Heart left ventricle (tissue), 16 donors: ENCODE results near the gene MICOS13. TPM values are rescaled to one million over a fixed set of nuclear protein-coding genes. Genes with fewer than 3 reads are reported as not detected.

Experiments used
- ATAC-seq, 4 donors: fragments of 200-7000 bp; cut with Tn5 transposase; one replicate each; pipeline ENCODE4 v1.9.1; 2020 to 2022; ENCODE audit warnings: moderate library complexity in 4 of 4, mild to moderate bottlenecking in 3 of 4, moderate number of reproducible peaks in 1 of 4
- DNase-seq, 5 donors: peaks; one replicate each; pipeline ENCODE4 v3.0.0-alpha.2; 2020
- H3K27ac ChIP-seq, 12 donors: fragments of 200-600 bp; sonication (generic) in 4 of 12; one replicate each; pipeline versions ENCODE4 v1.5.0 to v1.8.0; 2016 to 2022; ENCODE audit warnings: mild to moderate bottlenecking in 2 of 12
- H3K27me3 ChIP-seq, 9 donors: fragments of 200-600 bp; sonication (generic) in 2 of 9; one replicate each; pipeline versions ENCODE4 v1.5.1 to v1.8.0; 2016 to 2022; ENCODE audit warnings: mild to moderate bottlenecking in 3 of 9
- H3K36me3 ChIP-seq, 9 donors: fragments of 200-600 bp; sonication (generic) in 2 of 9; one replicate each; pipeline versions ENCODE4 v1.5.0 to v1.8.0; 2018 to 2022; ENCODE audit warnings: mild to moderate bottlenecking in 2 of 9
- H3K4me1 ChIP-seq, 12 donors: fragments of 200-600 bp; sonication (generic) in 4 of 12; one replicate each; pipeline versions ENCODE4 v1.5.0 to v1.8.0; 2016 to 2022; ENCODE audit warnings: mild to moderate bottlenecking in 3 of 12
- H3K4me3 ChIP-seq, 12 donors: fragments of 200-600 bp; sonication (generic) in 4 of 12; one replicate each; pipeline versions ENCODE4 v1.5.0 to v1.8.0; 2017 to 2022; ENCODE audit warnings: mild to moderate bottlenecking in 9 of 12, moderate library complexity in 4 of 12
- H3K9me3 ChIP-seq, 12 donors: fragments of 200-600 bp; sonication (generic) in 4 of 12; one replicate each; pipeline versions ENCODE4 v1.5.0 to v1.8.0; 2016 to 2022; ENCODE audit warnings: mild to moderate bottlenecking in 1 of 12
- CTCF ChIP-seq, 12 donors: fragments of 200-600 bp; sonication (generic) in 4 of 12; IDR thresholded peaks; one replicate each; pipeline versions ENCODE4 v1.5.0 to v1.8.0; 2018 to 2022; ENCODE audit warnings: antibody characterized with exemption in 12 of 12, mild to moderate bottlenecking in 5 of 12
- POLR2A ChIP-seq, 2 donors: fragments of 450-650 bp; IDR thresholded peaks; one replicate each; pipeline ENCODE4 v1.6.1; 2017; ENCODE audit warnings: antibody characterized with exemption in 2 of 2, mild to moderate bottlenecking in 2 of 2, moderate library complexity in 2 of 2
- WGBS, 4 donors: extraction: QIAGEN DNeasy Blood & Tissue Kit in 2 of 4; methylation state at CpG; one replicate each; pipeline versions ENCODE4 v1.1.5 to v1.1.7; 2013 to 2018; 5-methylcytosine and 5-hydroxymethylcytosine counted together
- intact Hi-C, 10 donors: fragments of 100-400 bp; cut with DNase I; formaldehyde crosslinking; loops; one replicate each; pipeline versions ENCODE4 v1.11.1 to v1.14.2; 2022
- polyA plus RNA-seq, 2 donors: library from polyadenylated mRNA; stranded (reverse); fragments of 200-250 nt; gene quantifications; one replicate each; pipeline ENCODE4 v1.2.3, GENCODE V29; 2013
- total RNA-seq, 9 donors: library from RNA; depleted of rRNA in 2 of 9; stranded (reverse); fragments of >200 nt in 2 of 9; fragmentation: NEBNext Ultra II Directional in 3 of 9; extraction: Animal tissue kit (Norgen Biotek cat#: 25700) in 3 of 9; gene quantifications; one replicate each; pipeline versions ENCODE4 v1.1.0 to v1.2.4, GENCODE V29; 2016 to 2023
- donor health status: ischemic (EF 13 %, LVEDD 7.1; RV severe dilation, severe dysfunction).
- donor health status: healthy with polysubstance abuse.
- donor health status: DM: no; HTN: yes; CAD: no.
- donor health status: DM: no; HTN: no; CAD: no.
- donor health status: ischemic (EF 25% LVEDD 6.9; RV normal size, moderate dysfunction).
- donor health status: ischemic (EF 25% LVEDD 5.7; RV mildly dilated, moderate dysfunction).
- donor health status: healthy.
- donor health status: DM: yes; HTN: yes; CAD: no.
- donor health status: ischemic (EF 35%, LVEDD 5.7; RV mildly dilated, moderate dysfunction).
- donor health status: nonischemic (EF 11% LVEDD 7.7; RV severe dilation, severe dysfunction).
- donor health status: DM: yes; HTN: yes; CAD: no.
- donor health status: PGD.
- donor health status: ischemic (EF 29% LVEDD 5.4; RV normal size, mild dysfunction).
- donor health status: nonischemic (EF 23%, LVEDD 6.1; RV moderate dilation, normal function).

MICOS13 gene
- total and polyA plus RNA-seq, 11 donors: 103 to 435 (median 142) TPM

- H3K4me3 ChIP-seq: peak overlapping the region in 11 of 12 donors; percentile 69 to 99 (median 81)
- DNase-seq (no peak), ATAC-seq (no peak)
- no peak for TF ChIP-seq POLR2A (IDR thresholded peaks at IDR 0.05)
- TF ChIP-seq CTCF (IDR thresholded peaks at IDR 0.05): no peak
- H3K36me3 ChIP-seq: peaks cover 0 to 11% (median 3%) of the 10 kb centered on the region in 9 donors
- no peaks in the 10 kb centered on the region for H3K27me3 ChIP-seq
- no peaks in the 10 kb centered on the region for H3K9me3 ChIP-seq
- 64 to 67% (median 65%) methylated on average over 17 of the region's 17 CpGs for WGBS, 4 donors
- peak overlapping the region in 5 of 12 donors; percentile 91 to 96 (median 94) for H3K27ac ChIP-seq
- intact Hi-C loops: loop anchor here in 2 of 10 donors (5.0 to 10.0 kb wide), 4 partner anchors 59 to 1853 kb away; partner anchors contain the start of genes DPP9 (in 1 of the 2), DUS3L (in 1 of the 2), PNPLA6 (in 1 of the 2) and SAFB (in 1 of the 2)
- H3K4me1 ChIP-seq: peaks cover 0 to 27% (median 18%) of the 10 kb centered on the region in 12 donors
Observed at GRCh38 chr19:5681391-5682106, 1.2 kb upstream of the MICOS13 start.

GRCh38 chr19:5680084-5680436 lies 256 bp downstream of the MICOS13 start:
- no peaks in the 10 kb centered on the region for H3K27me3 ChIP-seq
- peak in 2 of 5 donors; percentile 70 to 75 for DNase-seq

GRCh38 chr19:5679289-5680083 lies 830 bp downstream of the MICOS13 start:
- peaks cover 0 to 36% (median 15%) of the 10 kb centered on the region in 12 donors for H3K4me1 ChIP-seq
- 19 to 22% (median 21%) methylated on average over 12 to 26 of the region's 26 CpGs for WGBS, 4 donors
- peak overlapping the region; percentile 61 to 99 (median 78) for H3K4me3 ChIP-seq
- no peak for DNase-seq
- H3K27me3 ChIP-seq: no peaks in the 10 kb centered on the region
- no peak for TF ChIP-seq POLR2A (IDR thresholded peaks at IDR 0.05)
- TF ChIP-seq CTCF (IDR thresholded peaks at IDR 0.05): no peak
- H3K36me3 ChIP-seq: peaks cover 0 to 11% (median 3%) of the 10 kb centered on the region in 9 donors
- no peaks in the 10 kb centered on the region for H3K9me3 ChIP-seq
- intact Hi-C loops: loop anchor here in 6 of 10 donors (1.0 to 10.0 kb wide), 8 partner anchors 41 to 1855 kb away; partner anchors contain the start of genes SAFB (in 3 of the 6), SAFB2 (in 2 of the 6), CATSPERD (in 1 of the 6) and DPP9 (in 1 of the 6)
- peak overlapping the region in 11 of 12 donors; percentile 85 to 96 (median 91) for H3K27ac ChIP-seq
- peak in 2 of 4 donors; percentile 0 for ATAC-seq

More at GRCh38 chr19:5680084-5680436, 256 bp downstream of the MICOS13 start:
- intact Hi-C loops: loop anchor here in 4 of 10 donors (1.0 to 10.0 kb wide), 6 partner anchors 40 to 1855 kb away; partner anchors contain the start of genes SAFB (in 2 of the 4), CATSPERD (in 1 of the 4), DPP9 (in 1 of the 4) and DUS3L (in 1 of the 4)
- Histone ChIP-seq H3K9me3 (no peaks in the 10 kb centered on the region), H3K4me1 (peaks cover 0 to 36% (median 15%) of the 10 kb centered on the region in 12 donors), H3K4me3 (peak overlapping the region; percentile 61 to 99 (median 78)), H3K36me3 (peaks cover 0 to 11% (median 3%) of the 10 kb centered on the region in 9 donors), H3K27ac (peak overlapping the region; percentile 74 to 96 (median 90))
- WGBS, 4 donors: 0 to 1% (median 0%) methylated on average over 18 to 23 of the region's 23 CpGs
- peak; percentile 6 to 13 (median 6) for ATAC-seq
- TF ChIP-seq CTCF (IDR thresholded peaks at IDR 0.05): peak in 1 of 12 donors; percentile 5
- no peak for TF ChIP-seq POLR2A (IDR thresholded peaks at IDR 0.05)
